ENCODE data around the gene CBFA2T2.
"Not testable (repeated sequence)": the region's sequence is repeated elsewhere in the genome, so short reads cannot be mapped to it uniquely, and the experiment has no call there.

The CBFA2T2 gene

GRCh38 chr20:33685328-33686099, 195.6 kb downstream of the CBFA2T2 start:
- peak; percentile 44 for DNase-seq

- peak; percentile 76 for DNase-seq
These were observed 196.4 kb downstream of the CBFA2T2 start, which contains the start of gene E2F1 for GRCh38 chr20:33686100-33686983. Gene E2F1, minus strand, starts transcription at chr20:33686385. Its CDS starts 121 bp downstream, at chr20:33686264.

GRCh38 chr20:33686984-33687366, 197.1 kb downstream of the CBFA2T2 start:
- no peak for DNase-seq

GRCh38 chr20:33687370-33687915, 197.5 kb downstream of the CBFA2T2 start:
- DNase-seq = no peak

- no peak for DNase-seq
These were observed 198.4 kb downstream of the CBFA2T2 start for GRCh38 chr20:33687993-33688937.

- no peak for DNase-seq
These were observed 199.1 kb downstream of the CBFA2T2 start for GRCh38 chr20:33688938-33689424.

GRCh38 chr20:33689493-33689892, 199.6 kb downstream of the CBFA2T2 start:
- DNase-seq = no peak

GRCh38 chr20:33689973-33690372, 200.1 kb downstream of the CBFA2T2 start:
- no peak for DNase-seq

- no peak for DNase-seq
These were observed 203.4 kb downstream of the CBFA2T2 start for GRCh38 chr20:33693289-33693688.

GRCh38 chr20:33693741-33694638, 204.1 kb downstream of the CBFA2T2 start:
- no peak for DNase-seq

GRCh38 chr20:33694639-33695012, 204.7 kb downstream of the CBFA2T2 start:
- DNase-seq = no peak

- DNase-seq = no peak
These were observed 206.6 kb downstream of the CBFA2T2 start for GRCh38 chr20:33696448-33696847.

GRCh38 chr20:33697129-33697528, 207.2 kb downstream of the CBFA2T2 start:
- DNase-seq = no peak

- not testable (repeated sequence) for DNase-seq
These were observed 209.1 kb downstream of the CBFA2T2 start for GRCh38 chr20:33698966-33699365.

Measured in NCI-H2081 treated with DMSO at 0.1 percent for 48 hours (cell line).